ENCODE results near the gene NRG4.
"Not testable (repeated sequence)": the region's sequence is repeated elsewhere in the genome, so short reads cannot be mapped to it uniquely, and the experiment has no call there.

NRG4 gene, protein sequence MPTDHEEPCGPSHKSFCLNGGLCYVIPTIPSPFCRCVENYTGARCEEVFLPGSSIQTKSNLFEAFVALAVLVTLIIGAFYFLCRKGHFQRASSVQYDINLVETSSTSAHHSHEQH

DNA sequence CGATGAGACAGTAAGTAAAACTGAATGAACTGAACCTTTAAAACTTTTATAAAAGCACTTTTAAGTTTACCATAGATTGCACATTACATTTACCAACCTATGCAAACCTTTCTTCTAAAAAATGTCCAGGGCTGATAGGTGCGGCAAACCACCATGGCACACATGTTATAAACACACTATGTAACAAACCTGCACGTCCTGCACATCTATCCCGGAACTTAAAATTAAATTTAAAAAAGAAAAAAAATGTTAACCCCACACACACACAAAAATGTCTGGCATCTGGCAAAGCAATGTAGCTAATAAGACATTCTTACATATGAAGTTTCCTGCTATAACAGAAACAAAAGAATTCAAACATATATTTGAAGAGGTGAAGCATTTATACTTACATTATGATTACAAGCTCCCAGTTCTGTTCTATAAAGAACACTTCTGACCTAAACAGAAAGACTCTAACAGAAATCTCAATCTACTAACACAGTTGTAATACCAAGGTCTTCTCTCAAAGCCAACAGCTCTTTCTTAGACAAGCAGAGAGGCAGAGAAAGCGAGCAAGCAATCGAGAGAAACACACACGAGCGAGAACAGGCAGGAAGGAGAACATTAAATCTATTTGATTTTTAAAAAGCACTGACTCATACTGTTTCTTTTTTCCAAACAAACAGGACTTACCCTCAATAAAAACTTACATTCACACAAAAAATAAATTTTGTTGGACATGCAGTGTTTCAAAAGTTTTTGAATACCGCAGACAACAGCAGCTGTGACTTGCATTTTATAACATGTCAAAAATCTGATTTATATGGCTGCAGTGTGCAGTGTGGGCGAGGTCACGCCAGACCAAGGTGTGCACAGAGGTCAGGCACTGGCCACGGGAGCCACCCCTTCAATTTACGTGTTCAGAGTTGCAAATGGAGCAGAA is at the start of gene NRG4:
Gene NRG4, minus strand, starts transcription at position 798 of the 925 bp plus-strand sequence. CDS start 1,194 bp downstream, outside the sequence.
- no peak for DNase-seq

DNA sequence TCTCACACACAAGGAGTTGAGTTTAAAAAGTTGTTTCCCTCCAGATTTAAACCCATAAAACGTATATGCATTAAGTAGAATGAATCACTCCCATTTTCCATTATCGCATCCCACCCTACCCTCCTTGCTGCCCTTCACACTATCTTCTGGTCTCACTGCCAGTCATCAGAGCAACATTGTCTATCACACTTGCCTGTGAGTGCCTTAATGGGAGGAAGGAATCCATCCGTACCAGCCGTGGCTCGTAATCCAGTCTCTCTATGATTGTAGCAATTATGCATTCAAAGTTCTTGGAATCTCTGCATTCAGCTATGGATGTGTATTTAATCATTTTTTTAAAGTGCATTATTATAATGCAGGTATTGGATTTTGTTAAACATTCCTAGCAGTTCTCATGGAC is 49.5 kb upstream of the NRG4 start:
- DNase-seq = no peak

DNA sequence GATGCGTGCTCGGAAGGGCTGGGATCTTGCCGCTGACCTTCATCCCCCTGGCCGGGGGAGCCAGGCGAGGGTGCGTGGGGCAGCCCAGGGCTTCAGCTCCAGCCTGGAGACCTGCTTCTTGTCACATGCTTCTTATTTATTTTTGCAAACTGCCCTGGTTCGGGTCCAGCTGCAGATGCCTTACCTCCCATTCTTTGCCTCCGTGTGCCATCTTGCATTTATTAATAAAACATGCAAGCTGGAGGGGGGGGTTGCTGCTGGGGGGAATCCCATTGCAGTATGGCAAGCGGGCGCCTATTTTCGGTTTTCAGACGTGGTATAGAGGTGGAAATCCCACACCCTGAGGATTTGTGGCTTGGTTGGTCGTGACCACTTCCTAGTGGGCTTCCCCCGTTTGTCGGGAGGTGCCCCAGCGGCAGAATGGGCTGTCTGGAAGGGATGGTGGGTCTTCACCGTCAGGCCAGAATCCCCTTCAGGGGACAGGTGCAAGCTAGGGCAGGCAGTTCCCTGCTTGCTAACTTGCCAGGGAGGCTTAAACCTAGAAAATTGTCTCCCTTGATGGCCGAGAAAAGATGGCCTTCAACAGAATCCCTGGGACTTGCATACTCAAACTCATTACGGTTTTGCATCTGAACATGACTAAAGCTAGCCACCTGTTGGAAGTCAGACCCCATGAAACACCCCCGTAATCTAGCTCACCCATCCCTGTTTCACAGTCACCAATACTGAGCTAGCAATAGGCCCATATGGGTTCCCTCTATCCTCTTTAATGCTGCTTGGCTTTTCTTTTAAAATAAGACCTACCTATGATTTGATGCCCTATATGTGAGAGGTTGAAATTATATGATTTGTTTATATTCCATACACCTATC is 48.1 kb upstream of the NRG4 start:
- DNase-seq = peak; percentile 33

DNA sequence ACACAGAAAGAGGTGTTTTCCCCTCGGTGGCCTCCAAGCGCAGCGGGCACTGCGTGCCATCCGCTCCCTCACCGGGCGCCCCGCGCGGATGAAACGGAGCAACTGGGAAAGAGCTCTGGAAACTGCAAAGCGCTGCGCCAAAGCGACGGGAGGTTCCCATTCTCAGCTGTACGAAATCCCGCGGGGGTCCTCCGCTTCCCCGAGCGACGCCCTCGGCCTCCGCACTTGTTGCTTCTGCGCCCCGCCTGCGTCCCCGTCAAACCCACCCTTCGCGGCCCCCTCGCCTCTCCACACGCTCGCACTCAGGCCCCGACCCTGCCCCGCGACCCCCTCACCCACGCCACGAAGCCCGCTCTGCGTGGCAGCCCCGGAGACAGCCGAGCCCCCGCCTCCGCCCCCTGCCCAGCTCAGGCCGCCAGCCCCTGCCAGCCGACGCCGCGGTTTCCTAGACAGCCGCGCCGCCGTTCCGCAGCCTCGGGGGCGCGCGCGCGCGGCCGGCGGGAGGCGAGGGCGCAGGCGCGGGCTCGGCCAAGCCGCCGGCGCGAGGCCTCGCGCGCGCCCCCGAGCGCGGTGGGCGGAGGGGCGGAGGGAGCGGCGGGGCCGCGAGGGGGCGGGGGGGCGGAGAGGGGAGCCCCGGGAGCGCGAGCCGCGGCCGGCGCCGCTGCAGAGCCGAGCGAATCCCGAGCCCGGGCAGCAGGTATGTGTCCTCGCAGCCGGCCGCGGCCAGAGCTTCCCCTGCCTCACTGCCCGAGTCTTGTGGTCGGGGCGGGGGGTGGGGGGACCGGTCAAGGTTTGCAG is 47.3 kb upstream of the NRG4 start, which contains the start of gene TMEM266:
Gene TMEM266, plus strand, starts transcription at position 666 of the 798 bp plus-strand sequence. CDS start 74,279 bp downstream, outside the sequence.
- DNase-seq = no peak

DNA sequence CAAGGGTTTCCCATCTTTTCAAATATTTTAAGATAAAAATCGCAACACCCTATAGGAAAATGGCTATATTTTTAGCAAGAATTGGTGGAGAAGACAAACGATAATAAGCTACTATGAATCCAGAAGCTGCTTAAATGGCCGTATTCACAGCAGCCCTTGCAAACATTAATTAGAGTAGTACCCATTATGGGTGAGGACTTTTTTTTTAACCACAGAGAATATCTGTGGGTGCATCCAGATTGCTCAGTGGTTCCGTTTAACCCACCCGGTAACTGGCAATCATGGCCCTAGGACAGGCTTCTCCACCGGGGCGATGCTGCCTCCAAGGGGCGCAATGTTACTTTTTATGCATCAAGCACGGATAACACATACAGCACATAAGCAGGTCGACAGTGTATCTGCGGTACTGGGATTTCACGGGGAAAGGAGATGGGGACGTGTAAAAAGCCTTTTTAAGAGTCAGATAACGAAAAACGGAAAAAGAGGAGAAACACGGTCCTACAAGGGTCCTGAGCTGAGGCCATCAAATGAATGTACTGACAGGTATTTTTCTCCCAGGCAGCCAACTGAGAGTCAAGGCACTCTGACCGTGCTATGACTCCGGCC is 46.6 kb upstream of the NRG4 start:
- DNase-seq = peak; percentile 24

DNA sequence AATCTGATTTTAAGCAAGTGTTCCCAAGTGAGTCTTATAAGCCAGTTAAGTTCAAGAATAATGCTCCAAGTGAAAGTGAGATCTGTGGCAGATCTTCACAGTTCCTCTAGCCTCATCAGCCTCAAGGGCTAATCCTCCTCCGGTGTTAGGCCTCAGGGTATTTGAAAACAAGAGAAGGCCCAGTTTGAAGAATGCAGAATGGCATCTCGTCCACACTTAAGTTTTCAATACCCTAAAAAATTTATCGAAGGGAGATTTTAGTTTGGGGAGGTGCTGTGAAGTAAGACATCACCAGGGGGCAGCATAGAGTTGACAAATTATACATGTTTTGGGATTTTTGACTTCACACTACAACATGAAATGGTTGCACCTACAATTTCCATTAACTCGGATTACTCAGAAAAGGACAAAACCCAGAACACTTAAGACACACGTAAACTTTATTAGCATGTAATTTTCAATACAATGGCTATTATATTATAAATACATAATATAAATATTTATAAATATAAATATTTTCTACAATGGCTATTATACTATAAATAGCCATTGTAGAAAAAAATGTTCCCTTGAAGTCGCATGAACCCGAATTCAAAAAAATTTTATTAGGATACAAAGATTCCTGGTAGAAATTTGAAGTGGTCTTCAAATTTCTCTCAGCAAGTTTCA is 45.2 kb upstream of the NRG4 start:
- DNase-seq = peak; percentile 61

DNA sequence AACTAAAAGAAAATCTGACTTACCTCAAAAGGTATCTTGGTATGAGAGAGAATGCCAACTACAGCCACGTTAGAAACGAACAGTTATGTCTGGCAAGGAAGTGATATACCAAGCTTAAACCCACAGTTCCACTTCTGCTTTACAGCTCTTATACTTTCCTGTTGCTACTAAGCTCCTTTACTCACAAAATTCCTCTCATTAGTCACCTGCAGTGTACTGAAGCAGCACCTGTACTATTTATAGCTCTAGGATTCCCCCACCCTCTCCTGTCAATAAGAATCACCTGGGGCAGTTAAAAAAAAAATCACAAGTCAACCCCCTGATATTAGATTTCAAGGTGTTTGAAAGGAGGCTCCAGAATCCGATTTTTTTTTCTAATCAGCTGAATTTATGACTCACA is 44.7 kb upstream of the NRG4 start:
- DNase-seq = no peak

DNA sequence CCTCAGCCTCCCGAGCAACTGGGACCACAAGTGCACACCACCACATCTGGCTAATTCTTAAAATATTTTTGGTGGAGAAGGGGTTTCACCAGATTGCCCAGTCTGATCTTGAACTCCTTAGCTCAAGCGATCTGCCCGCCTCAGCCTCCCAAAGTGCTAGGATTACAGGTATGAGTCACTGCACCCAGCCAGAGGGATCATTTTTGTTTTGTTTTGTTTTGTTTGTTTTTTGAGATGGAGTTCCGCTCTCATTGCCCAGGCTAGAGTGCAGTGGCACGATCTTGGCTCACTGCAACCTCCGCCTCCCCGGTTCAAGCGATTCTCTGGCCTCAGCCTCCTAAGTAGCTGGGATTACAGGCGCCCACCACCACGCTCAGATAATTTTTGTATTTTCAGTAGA is 42.0 kb upstream of the NRG4 start:
- not testable (repeated sequence) for DNase-seq

DNA sequence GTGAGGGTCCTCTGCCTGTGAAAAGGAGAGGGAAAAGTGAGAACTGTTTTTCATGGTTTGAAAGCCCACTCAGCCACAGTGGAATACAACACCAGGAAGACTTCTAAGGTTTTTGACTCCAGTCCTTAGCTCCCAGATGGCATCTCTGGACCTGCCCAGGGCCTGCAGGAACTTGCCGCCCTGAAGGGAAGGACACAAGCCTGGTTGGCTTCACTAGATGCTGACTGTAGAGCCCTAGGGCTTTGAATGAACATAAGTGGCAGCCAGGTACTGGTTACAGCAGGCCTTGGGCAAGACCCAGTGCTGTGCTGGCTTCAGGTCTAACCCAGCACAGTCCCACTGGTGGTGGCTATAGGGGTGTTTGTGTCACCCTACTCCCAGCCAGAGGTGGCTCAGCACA is 26.3 kb upstream of the NRG4 start:
- no peak for DNase-seq

DNA sequence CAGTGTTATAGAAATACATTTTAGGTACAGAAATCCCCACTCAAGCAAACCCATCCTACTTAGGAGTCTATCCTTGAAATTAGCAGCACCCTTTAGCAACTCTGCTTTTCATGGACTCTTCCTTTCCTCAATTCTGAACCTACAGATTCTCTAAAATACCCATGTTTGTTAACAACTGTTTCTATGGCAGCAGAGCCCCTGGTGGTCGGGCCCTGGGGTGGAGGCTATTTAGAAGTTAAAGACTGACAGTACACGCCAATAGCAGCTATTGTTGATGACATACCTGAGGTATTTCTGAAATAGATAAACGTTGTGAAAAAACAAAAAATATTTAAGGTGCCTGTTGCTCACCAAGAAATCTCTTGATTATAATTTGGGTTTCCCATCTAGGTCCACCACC is 23.4 kb upstream of the NRG4 start:
- no peak for DNase-seq

DNA sequence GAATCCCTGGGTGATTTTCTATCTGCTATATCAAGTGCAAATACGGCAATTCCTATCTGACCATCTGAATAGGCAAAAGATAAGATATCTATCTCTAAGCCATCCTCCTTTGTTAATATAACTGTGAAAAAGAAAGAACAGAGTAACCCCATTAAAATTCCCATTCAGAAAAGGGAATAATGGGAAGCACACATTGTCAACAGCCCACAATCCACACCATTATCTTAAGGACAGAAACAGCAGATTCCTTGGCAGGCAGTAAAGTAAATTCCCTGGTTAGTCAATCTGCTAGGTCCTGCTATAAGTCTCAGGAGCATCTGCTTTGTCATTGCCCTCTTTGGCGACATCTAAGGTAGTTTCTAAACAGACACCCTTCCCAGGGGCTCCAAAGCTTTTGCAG is 21.9 kb upstream of the NRG4 start:
- DNase-seq = no peak

DNA sequence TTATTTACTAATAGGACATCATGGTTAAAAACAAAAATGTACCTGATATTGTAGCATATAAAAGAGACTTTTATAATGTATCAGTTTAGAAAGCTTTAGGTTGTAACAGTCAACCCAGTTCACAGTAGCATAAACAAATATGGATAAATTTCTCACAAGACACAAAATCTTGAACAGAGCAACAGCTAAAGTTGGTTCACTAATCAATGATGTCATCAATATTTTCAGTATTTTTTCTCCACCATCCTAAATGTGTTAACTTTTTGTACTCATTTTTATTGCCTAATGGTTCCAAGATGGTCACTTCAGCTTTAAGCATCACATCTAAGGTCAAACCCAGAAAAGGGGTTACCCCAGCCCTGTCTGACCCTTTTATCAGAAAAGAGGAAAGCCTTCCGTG is 21.2 kb upstream of the NRG4 start:
- DNase-seq = no peak

DNA sequence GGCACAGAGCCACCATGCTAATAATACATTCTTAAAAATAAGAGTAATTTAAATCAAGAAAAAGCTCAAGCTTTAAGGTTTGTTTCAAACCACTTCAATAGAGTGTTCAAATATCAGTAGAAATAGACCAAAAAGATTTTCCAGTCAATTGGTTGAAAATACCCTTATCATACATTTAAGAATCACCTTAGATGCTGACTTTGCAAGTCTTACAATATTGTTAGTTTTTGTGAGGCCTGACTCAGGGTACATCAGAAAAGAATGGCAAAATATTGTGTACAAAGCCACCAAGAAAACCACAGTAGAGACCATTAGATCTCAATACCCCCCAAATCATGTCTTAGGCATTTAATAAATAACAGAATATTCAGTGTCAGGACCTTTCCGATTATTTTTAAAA is 19.8 kb upstream of the NRG4 start:
- no peak for DNase-seq

DNA sequence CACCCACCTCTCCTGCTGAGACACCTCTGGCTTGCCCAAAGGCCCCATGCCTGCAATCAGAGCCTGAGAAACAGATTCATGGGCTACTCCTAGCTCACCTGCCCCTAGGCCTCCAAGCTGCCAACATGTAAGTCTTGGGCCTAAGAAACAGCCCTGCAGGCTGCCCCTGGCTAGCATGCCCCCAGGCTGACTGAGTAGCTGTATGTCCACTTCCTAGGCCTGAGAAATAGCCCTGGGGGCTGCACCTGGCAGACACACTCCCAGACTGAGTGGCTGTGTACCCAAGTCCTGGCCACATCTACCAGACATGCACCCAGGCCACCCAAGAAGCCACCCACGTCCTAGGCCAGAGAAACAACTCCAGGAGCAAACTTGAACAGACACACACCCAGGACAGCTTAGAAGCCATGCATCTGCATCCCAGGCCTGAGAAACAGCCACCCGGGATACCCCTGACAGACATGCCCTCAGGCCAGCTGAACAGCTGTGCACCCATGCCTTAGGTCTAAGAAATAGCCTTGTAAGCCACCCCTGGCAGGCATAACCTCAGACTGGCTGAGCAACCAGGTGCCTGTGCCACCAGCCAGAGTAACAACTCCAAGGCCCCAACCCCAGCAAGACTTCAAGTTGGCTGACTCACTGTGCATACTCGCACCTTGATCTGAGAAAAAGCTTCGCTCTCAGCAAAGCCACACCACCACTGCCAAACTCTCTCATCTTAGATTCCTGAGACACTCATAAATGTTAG is 12.0 kb upstream of the NRG4 start:
- DNase-seq = no peak

DNA sequence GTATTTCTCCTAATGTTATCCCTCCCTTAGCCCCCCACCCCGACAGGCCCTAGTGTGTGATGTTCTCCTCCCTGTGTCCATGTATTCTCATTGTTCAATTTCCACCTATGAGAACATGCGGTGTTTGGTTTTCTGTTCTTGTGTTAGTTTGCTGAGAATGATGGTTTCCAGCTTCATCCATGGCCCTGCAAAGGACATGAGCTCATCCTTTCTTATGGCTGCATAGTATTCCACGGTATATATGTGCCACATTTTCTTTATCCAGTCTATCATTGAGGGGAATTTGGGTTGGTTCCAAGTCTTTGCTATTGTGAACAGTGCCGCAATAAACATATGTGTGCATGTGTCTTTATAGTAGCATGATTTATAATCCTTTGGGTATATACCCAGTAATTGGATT is 1.2 kb upstream of the NRG4 start:
- not testable (repeated sequence) for DNase-seq

DNA sequence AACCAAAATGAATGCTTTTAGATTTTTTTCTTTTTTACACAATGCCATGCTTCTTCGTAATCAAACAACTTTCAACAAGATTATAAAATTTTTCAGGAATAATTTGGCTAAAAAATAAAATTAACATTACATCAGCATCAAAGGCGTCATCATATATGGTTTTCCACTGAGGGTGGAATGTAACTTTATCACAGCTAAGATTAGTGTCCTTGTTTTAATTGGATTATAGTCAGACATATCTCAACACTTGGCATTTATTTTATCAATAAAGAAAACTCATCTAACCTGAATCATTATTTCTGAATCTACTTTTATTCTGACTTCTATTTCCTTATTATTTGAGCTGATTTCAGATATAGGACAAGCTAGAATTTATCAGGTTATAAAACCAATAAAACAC is 1.6 kb downstream of the NRG4 start:
- no peak for DNase-seq

DNA sequence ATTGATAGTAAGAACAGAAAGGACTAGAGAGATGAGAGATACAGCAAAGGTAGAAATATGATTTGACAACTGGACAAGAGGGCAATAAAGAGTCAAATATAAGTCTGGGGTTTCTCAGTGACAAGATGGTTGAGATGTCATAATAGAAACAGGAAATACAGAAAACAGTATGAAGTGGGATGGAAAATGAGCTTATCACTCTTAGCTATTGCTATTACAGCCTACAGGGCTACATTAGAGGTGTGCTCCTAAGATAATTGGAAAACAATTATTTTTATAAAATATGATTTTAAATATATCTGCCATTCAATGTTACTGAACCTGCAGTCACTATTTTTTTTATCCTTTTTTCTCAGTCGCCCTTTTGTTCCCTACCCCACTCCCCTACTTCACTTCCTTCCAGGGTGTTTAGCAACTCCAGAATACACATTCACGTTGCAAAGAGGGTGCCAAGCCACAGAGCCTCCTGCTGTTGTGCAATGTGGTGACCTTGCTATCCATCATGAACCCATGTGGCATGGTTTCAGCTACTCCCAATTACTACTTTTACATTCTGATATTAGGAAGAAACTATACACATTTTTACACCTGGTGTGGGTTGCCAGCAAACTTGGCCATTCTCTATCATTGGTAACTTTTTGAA is 6.0 kb downstream of the NRG4 start:
- DNase-seq = no peak

DNA sequence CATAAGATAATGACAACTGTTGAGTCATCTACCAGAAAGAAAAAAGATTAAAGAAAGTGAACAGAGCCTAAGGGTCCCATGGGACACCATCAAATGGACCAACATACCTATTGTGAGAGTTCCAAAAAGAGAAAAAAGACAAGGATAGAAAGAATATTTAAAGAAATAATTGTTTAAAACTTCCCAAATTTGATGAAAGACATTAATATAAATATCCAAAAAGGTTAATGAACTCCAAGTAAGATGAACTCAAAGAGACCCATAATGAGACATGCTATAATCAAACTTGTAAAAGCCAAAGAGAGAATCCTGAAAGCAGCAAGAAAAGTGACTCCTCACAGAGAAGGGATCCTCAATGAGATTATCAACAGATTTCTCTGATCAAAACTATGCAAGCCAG is 8.9 kb downstream of the NRG4 start:
- DNase-seq = no peak

DNA sequence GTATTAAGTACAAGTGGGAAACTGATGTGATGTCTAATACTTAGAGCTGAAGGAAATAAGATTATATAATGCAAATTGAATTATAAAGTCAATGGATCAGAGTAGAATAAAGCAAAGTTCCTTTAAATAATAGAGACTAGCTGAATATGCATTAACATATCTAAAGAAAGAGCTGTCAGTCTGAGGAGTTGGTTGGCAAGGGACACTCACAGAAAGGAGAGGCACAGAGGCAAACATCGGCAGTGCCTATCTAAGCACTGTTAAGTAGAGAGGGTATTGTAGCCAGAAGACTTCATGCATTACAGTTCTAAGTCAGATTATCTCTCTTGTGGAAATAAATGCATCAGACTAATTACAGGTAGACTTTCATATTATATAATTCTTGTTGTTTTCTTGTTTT is 16.6 kb downstream of the NRG4 start:
- DNase-seq = no peak

DNA sequence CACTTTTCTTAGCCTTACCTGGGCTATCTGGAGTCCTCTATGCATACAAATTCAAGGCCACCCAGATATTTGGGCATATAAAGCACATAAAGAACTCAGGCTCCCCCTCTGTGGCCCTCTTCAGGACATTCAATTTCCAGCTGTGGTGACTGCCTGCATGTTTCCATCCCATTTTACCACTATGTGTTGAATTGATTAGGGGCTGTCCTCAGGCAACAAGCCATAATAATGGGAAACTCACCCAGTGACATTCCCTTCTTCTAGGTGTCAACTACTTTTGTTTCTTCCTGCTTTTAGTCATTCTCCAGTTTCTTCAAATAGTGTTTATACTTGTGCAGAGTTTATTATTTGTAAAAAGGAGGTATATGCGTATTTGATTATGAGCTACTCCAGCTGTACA is 18.0 kb downstream of the NRG4 start:
- DNase-seq = no peak
